ENCODE results near the gene MISP.

MISP gene

DNA sequence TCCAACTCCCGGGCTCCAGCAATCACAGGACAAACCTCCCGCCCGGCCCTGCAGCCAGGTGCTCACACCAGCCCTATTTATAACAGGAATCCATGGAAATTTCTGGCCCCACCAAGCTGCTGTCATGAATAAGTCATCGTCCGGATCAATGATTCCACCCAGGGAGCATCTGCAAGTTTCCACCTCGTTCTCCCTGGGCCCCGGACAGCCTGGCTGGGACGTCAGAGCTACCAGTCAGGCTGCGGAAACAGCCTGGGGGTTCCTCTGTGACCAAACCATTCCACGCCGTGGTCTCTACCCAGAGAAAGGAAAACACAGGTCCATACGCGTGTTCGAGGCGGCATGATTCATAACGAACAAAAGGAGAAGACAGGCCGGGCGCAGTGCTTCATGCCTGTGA lies 25.6 kb downstream of the MISP start:
- no peaks in the 10 kb centered on the region for H3K36me3 ChIP-seq (ENCODE audit: control insufficient read depth, insufficient read depth, low read length)
- no peaks in the 10 kb centered on the region for H3K9me3 ChIP-seq (ENCODE audit: control insufficient read depth, insufficient read depth, low read length)
- H3K27ac ChIP-seq (ENCODE audit: low read length), result no peak overlapping the region
- no peak for DNase-seq (ENCODE audit: low read depth, low spot score)
- H3K4me3 ChIP-seq (ENCODE audit: low read length), result no peak overlapping the region
- WGBS (ENCODE audit: insufficient coverage, insufficient read length), result no CpG with 5 or more reads among the region's 18 CpGs
- H3K4me1 ChIP-seq (ENCODE audit: control insufficient read depth, insufficient read depth, low read length), result no peaks in the 10 kb centered on the region
- H3K27me3 ChIP-seq (ENCODE audit: control insufficient read depth, insufficient read depth, low read length), result no peaks in the 10 kb centered on the region

- H3K9me3 ChIP-seq (ENCODE audit: control insufficient read depth, insufficient read depth, low read length), result no peaks in the 10 kb centered on the region
- H3K27me3 ChIP-seq (ENCODE audit: control insufficient read depth, insufficient read depth, low read length), result no peaks in the 10 kb centered on the region
- no CpG with 5 or more reads among the region's 36 CpGs for WGBS (ENCODE audit: insufficient coverage, insufficient read length)
- H3K4me3 ChIP-seq (ENCODE audit: low read length), result no peak overlapping the region
- no peak overlapping the region for H3K27ac ChIP-seq (ENCODE audit: low read length)
- no peaks in the 10 kb centered on the region for H3K36me3 ChIP-seq (ENCODE audit: control insufficient read depth, insufficient read depth, low read length)
- peaks cover 5% of the 10 kb centered on the region for H3K4me1 ChIP-seq (ENCODE audit: control insufficient read depth, insufficient read depth, low read length)
- no peak for DNase-seq (ENCODE audit: low read depth, low spot score)
Observed at GRCh38 chr19:778910-779653, 28.2 kb downstream of the MISP start.

- Histone ChIP-seq H3K4me3 (ENCODE audit: low read length) (no peak overlapping the region), H3K36me3 (ENCODE audit: control insufficient read depth, insufficient read depth, low read length) (no peaks in the 10 kb centered on the region), H3K4me1 (ENCODE audit: control insufficient read depth, insufficient read depth, low read length) (peaks cover 5% of the 10 kb centered on the region), H3K27ac (ENCODE audit: low read length) (no peak overlapping the region), H3K9me3 (ENCODE audit: control insufficient read depth, insufficient read depth, low read length) (no peaks in the 10 kb centered on the region), H3K27me3 (ENCODE audit: control insufficient read depth, insufficient read depth, low read length) (no peaks in the 10 kb centered on the region)
- no peak for DNase-seq (ENCODE audit: low read depth, low spot score)
- whole genome bisulfite sequencing (ENCODE audit: insufficient coverage, insufficient read length), result no CpG with 5 or more reads among the region's 15 CpGs
Observed at GRCh38 chr19:780935-781334, 30.0 kb downstream of the MISP start.

DNA sequence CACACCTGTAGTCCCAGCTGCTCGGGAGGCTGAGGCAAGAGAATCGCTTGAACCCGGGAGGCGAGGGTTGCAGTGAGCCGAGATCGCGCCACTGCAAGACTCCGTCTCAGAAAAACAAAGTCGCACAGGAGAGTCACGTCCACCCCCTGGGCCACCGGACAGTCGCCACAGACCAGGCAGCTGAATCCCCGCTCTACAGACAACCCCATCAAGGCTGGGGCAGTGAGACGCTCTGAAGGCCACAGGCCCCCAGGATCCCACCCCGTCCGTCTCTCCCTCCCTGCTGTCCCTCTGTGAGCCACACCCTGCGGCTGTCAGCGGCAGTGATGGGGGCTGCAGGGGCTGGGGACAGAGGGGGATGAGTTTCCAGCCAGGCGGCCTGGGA lies 30.9 kb downstream of the MISP start:
- peaks cover 5% of the 10 kb centered on the region for H3K4me1 ChIP-seq (ENCODE audit: control insufficient read depth, insufficient read depth, low read length)
- WGBS (ENCODE audit: insufficient coverage, insufficient read length), result no CpG with 5 or more reads among the region's 19 CpGs
- H3K27ac ChIP-seq (ENCODE audit: low read length), result no peak overlapping the region
- no peaks in the 10 kb centered on the region for H3K36me3 ChIP-seq (ENCODE audit: control insufficient read depth, insufficient read depth, low read length)
- no peaks in the 10 kb centered on the region for H3K9me3 ChIP-seq (ENCODE audit: control insufficient read depth, insufficient read depth, low read length)
- H3K4me3 ChIP-seq (ENCODE audit: low read length), result no peak overlapping the region
- DNase-seq (ENCODE audit: low read depth, low spot score), result no peak
- no peaks in the 10 kb centered on the region for H3K27me3 ChIP-seq (ENCODE audit: control insufficient read depth, insufficient read depth, low read length)

GRCh38 chr19:782185-782877 lies 31.4 kb downstream of the MISP start:
- WGBS (ENCODE audit: insufficient coverage, insufficient read length), result no CpG with 5 or more reads among the region's 29 CpGs
- Histone ChIP-seq H3K27me3 (ENCODE audit: control insufficient read depth, insufficient read depth, low read length) (no peaks in the 10 kb centered on the region), H3K4me3 (ENCODE audit: low read length) (no peak overlapping the region; the same call in 1 of the 2 replicates), H3K9me3 (ENCODE audit: control insufficient read depth, insufficient read depth, low read length) (no peaks in the 10 kb centered on the region), H3K27ac (ENCODE audit: low read length) (no peak overlapping the region), H3K36me3 (ENCODE audit: control insufficient read depth, insufficient read depth, low read length) (no peaks in the 10 kb centered on the region), H3K4me1 (ENCODE audit: control insufficient read depth, insufficient read depth, low read length) (peaks cover 5% of the 10 kb centered on the region)
- no peak for DNase-seq (ENCODE audit: low read depth, low spot score)

DNA sequence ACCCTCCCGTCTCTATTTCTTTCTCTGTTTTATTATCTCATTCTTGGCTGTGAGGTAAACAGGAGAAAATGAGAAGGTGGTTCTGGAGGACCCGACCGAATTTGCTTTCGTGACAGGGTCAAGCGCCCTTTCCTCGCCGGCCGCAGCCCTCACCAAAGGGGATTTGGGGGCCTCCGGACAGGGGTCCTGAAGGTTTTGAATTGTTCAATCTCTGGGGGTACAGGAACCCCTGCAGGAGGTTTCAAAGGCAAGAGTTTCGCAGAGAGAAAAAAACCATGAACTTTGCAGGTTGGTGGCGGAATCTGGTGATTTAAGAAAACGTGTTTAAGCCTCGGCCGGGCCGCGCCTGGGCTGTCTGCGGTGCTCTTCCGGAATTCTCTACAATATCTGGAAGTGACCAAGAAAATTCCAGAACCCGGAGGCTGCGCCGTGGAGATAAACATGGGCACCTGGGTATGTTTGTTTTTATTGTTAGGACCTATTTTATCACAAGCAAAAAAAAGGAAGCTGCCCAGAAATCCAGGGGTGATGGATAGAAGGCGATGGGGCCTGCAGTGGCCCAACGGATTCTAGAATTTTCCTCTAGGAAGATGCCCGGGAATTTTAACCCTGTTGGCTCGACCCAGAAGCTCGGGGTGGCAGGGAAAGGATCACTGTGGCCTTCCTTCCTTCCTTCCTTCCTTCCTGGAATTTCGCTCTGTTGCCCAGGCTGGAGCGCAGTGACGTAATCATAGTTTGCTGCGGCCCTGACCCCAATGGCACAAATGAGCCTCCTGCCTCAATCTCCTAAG lies 32.2 kb downstream of the MISP start:
- Histone ChIP-seq H3K4me1 (ENCODE audit: control insufficient read depth, insufficient read depth, low read length) (peaks cover 5% of the 10 kb centered on the region), H3K36me3 (ENCODE audit: control insufficient read depth, insufficient read depth, low read length) (no peaks in the 10 kb centered on the region), H3K27ac (ENCODE audit: low read length) (no peak overlapping the region), H3K27me3 (ENCODE audit: control insufficient read depth, insufficient read depth, low read length) (no peaks in the 10 kb centered on the region), H3K4me3 (ENCODE audit: low read length) (no peak overlapping the region; the same call in 1 of the 2 replicates), H3K9me3 (ENCODE audit: control insufficient read depth, insufficient read depth, low read length) (no peaks in the 10 kb centered on the region)
- no CpG with 5 or more reads among the region's 30 CpGs for WGBS (ENCODE audit: insufficient coverage, insufficient read length)
- DNase-seq (ENCODE audit: low read depth, low spot score), result no peak

GRCh38 chr19:784541-784940 lies 33.6 kb downstream of the MISP start:
- Histone ChIP-seq H3K27me3 (ENCODE audit: control insufficient read depth, insufficient read depth, low read length) (no peaks in the 10 kb centered on the region), H3K27ac (ENCODE audit: low read length) (no peak overlapping the region), H3K4me3 (ENCODE audit: low read length) (no peak overlapping the region), H3K4me1 (ENCODE audit: control insufficient read depth, insufficient read depth, low read length) (peaks cover 11% of the 10 kb centered on the region), H3K36me3 (ENCODE audit: control insufficient read depth, insufficient read depth, low read length) (no peaks in the 10 kb centered on the region), H3K9me3 (ENCODE audit: control insufficient read depth, insufficient read depth, low read length) (no peaks in the 10 kb centered on the region)
- no CpG with 5 or more reads among the region's 13 CpGs for WGBS (ENCODE audit: insufficient coverage, insufficient read length)
- DNase-seq (ENCODE audit: low read depth, low spot score), result no peak

DNA sequence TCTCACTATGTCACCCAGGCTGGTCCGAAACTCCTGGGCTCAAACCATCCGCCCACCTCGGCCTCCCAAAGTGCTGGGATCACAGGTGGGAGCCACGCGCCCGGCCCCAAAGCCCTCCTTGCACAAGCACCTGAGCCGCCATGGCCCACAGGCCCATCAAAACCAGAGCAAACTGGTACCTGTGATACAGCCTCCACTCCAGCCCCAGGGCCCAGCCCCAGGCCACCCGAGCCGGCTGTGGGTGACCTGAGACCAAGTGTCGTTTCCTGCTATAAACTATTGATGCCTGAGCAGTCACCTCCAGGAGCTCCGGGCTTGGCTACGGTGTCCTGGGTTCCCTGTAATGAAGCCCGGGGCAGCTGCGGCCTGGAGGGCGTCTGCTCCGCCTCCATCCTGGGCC lies 36.6 kb downstream of the MISP start:
- H3K4me1 ChIP-seq (ENCODE audit: control insufficient read depth, insufficient read depth, low read length), result peaks cover 11% of the 10 kb centered on the region
- no peak overlapping the region for H3K4me3 ChIP-seq (ENCODE audit: low read length)
- no peak for DNase-seq (ENCODE audit: low read depth, low spot score)
- H3K27ac ChIP-seq (ENCODE audit: low read length), result no peak overlapping the region
- no peaks in the 10 kb centered on the region for H3K36me3 ChIP-seq (ENCODE audit: control insufficient read depth, insufficient read depth, low read length)
- WGBS (ENCODE audit: insufficient coverage, insufficient read length), result no CpG with 5 or more reads among the region's 16 CpGs
- H3K27me3 ChIP-seq (ENCODE audit: control insufficient read depth, insufficient read depth, low read length), result no peaks in the 10 kb centered on the region
- H3K9me3 ChIP-seq (ENCODE audit: control insufficient read depth, insufficient read depth, low read length), result no peaks in the 10 kb centered on the region

DNA sequence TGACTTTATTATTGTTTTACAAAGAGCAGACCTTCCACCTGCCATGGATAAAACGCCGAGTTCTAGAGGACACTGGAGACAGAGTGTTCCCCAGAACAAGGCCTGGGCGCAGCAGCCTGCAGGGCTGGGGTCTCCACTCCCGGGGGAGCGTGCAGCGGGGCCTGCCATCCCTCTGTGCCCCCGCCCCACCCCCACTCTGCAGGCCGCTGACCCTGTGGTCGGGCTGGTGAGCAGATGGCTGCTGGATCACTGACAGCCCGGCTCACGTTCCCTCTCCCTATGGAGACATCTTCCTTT lies 37.7 kb downstream of the MISP start:
- no peak overlapping the region for H3K27ac ChIP-seq (ENCODE audit: low read length)
- H3K27me3 ChIP-seq (ENCODE audit: control insufficient read depth, insufficient read depth, low read length), result no peaks in the 10 kb centered on the region

GRCh38 chr19:788983-789700 lies 38.2 kb downstream of the MISP start:
- H3K9me3 ChIP-seq (ENCODE audit: control insufficient read depth, insufficient read depth, low read length), result no peaks in the 10 kb centered on the region
- no CpG with 5 or more reads among the region's 33 CpGs for WGBS (ENCODE audit: insufficient coverage, insufficient read length)
- H3K27ac ChIP-seq (ENCODE audit: low read length), result no peak overlapping the region
- H3K36me3 ChIP-seq (ENCODE audit: control insufficient read depth, insufficient read depth, low read length), result no peaks in the 10 kb centered on the region
- H3K4me1 ChIP-seq (ENCODE audit: control insufficient read depth, insufficient read depth, low read length), result peaks cover 11% of the 10 kb centered on the region
- no peak for DNase-seq (ENCODE audit: low read depth, low spot score)
- H3K4me3 ChIP-seq (ENCODE audit: low read length), result no peak overlapping the region
- H3K27me3 ChIP-seq (ENCODE audit: control insufficient read depth, insufficient read depth, low read length), result no peaks in the 10 kb centered on the region

More for the DNA sequence above, 37.7 kb downstream of the MISP start:
- no peak for DNase-seq (ENCODE audit: low read depth, low spot score)
- no CpG with 5 or more reads among the region's 11 CpGs for WGBS (ENCODE audit: insufficient coverage, insufficient read length)
- no peaks in the 10 kb centered on the region for H3K9me3 ChIP-seq (ENCODE audit: control insufficient read depth, insufficient read depth, low read length)
- no peak overlapping the region for H3K4me3 ChIP-seq (ENCODE audit: low read length)
- H3K36me3 ChIP-seq (ENCODE audit: control insufficient read depth, insufficient read depth, low read length), result no peaks in the 10 kb centered on the region
- peaks cover 9% of the 10 kb centered on the region for H3K4me1 ChIP-seq (ENCODE audit: control insufficient read depth, insufficient read depth, low read length)
